ENCODE results near the gene SERHL2. TPM values are rescaled to one million over a fixed set of nuclear protein-coding genes. Genes with fewer than 3 reads are reported as not detected.

The SERHL2 gene
- polyA plus RNA-seq, 1 donor from 2014 or later, result 0.99 TPM

DNA sequence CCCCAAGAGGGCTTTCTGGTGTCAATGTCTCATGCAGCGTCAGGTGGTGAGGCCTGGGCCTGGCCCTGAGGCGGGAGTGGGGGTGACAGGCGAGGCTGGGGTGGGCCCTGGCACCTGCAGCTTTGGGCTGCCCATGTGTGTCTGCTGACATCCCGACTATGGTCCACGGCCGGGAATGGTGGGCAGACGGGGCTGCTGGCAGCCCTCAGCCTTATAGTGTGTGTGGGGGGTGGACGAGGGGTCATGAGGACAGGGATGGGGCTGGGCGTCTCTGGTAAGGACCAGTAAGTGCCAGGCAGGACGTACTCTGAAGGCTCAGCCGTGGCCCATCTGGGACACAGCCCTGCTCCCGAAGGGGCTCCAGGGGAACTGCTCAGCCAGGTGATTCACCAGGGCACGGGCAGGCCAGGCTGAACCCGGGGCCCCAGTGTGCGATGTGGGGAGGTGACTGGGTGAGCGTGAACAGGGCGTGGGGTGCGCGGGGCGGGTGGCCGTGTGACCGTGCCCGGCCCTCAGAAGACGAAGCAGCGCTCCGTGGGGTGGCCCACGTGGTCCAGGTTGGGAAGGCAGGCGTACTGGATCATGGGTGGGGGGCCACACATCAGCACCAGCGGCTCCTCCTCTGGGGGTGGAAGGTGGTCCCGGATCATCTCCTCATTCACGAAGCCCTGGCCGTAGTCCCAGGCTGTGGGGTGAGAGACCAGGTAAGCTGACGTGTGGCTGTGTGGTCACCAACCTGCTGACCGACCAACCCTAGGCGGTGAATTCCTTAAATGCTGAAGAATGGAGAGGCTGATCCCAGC lies 65.7 kb downstream of the SERHL2 start:
- Histone ChIP-seq H3K9me2 (ENCODE audit: insufficient read depth, low read length) (no peaks in the 10 kb centered on the region), H3K9me3 (ENCODE audit: low read length) (no peaks in the 10 kb centered on the region), H3K27me3 (ENCODE audit: insufficient read depth, low read depth, low read length) (no peaks in the 10 kb centered on the region), H2AFZ (ENCODE audit: low read depth, low read length) (no peak overlapping the region), H4K20me1 (ENCODE audit: insufficient read depth) (no peaks in the 10 kb centered on the region), H3F3A (ENCODE audit: insufficient read depth, low read length, poor library complexity, severe bottlenecking) (peaks cover 4% of the 10 kb centered on the region), H3K36me3 (ENCODE audit: insufficient read depth, low read length) (no peaks in the 10 kb centered on the region), H3K79me2 (replicated peaks; ENCODE audit: insufficient read depth, low read length) (no peaks in the 10 kb centered on the region), H3K9ac (ENCODE audit: low read length) (no peak overlapping the region), H3K27ac (ENCODE audit: low read length) (no peak overlapping the region), H3K4me3 (ENCODE audit: low read length) (no peak overlapping the region), H3K4me2 (ENCODE audit: low read length) (no peak overlapping the region)
- TF ChIP-seq TAF1 (IDR thresholded peaks at IDR 0.05; ENCODE audit: low read depth) (no peak), RAD21 (conservative IDR thresholded peaks at IDR 0.05) (no peak), EP300 (conservative IDR thresholded peaks at IDR 0.05; ENCODE audit: poor library complexity, severe bottlenecking) (no peak), POLR2AphosphoS5 (IDR thresholded peaks at IDR 0.05) (no peak), EZH2 (IDR thresholded peaks at IDR 0.05; ENCODE audit: borderline replicate concordance, insufficient read depth, low read length, poor library complexity, severe bottlenecking) (no peak), SMC3 (conservative IDR thresholded peaks at IDR 0.05; ENCODE audit: poor library complexity) (no peak)
- TF ChIP-seq, protein P1, sequence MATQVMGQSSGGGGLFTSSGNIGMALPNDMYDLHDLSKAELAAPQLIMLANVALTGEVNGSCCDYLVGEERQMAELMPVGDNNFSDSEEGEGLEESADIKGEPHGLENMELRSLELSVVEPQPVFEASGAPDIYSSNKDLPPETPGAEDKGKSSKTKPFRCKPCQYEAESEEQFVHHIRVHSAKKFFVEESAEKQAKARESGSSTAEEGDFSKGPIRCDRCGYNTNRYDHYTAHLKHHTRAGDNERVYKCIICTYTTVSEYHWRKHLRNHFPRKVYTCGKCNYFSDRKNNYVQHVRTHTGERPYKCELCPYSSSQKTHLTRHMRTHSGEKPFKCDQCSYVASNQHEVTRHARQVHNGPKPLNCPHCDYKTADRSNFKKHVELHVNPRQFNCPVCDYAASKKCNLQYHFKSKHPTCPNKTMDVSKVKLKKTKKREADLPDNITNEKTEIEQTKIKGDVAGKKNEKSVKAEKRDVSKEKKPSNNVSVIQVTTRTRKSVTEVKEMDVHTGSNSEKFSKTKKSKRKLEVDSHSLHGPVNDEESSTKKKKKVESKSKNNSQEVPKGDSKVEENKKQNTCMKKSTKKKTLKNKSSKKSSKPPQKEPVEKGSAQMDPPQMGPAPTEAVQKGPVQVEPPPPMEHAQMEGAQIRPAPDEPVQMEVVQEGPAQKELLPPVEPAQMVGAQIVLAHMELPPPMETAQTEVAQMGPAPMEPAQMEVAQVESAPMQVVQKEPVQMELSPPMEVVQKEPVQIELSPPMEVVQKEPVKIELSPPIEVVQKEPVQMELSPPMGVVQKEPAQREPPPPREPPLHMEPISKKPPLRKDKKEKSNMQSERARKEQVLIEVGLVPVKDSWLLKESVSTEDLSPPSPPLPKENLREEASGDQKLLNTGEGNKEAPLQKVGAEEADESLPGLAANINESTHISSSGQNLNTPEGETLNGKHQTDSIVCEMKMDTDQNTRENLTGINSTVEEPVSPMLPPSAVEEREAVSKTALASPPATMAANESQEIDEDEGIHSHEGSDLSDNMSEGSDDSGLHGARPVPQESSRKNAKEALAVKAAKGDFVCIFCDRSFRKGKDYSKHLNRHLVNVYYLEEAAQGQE (IDR thresholded peaks at IDR 0.05; ENCODE audit: borderline replicate concordance), result no peak
- TF ChIP-seq, protein P2, sequence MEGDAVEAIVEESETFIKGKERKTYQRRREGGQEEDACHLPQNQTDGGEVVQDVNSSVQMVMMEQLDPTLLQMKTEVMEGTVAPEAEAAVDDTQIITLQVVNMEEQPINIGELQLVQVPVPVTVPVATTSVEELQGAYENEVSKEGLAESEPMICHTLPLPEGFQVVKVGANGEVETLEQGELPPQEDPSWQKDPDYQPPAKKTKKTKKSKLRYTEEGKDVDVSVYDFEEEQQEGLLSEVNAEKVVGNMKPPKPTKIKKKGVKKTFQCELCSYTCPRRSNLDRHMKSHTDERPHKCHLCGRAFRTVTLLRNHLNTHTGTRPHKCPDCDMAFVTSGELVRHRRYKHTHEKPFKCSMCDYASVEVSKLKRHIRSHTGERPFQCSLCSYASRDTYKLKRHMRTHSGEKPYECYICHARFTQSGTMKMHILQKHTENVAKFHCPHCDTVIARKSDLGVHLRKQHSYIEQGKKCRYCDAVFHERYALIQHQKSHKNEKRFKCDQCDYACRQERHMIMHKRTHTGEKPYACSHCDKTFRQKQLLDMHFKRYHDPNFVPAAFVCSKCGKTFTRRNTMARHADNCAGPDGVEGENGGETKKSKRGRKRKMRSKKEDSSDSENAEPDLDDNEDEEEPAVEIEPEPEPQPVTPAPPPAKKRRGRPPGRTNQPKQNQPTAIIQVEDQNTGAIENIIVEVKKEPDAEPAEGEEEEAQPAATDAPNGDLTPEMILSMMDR (IDR thresholded peaks at IDR 0.05; ENCODE audit: poor library complexity, severe bottlenecking), result no peak

DNA sequence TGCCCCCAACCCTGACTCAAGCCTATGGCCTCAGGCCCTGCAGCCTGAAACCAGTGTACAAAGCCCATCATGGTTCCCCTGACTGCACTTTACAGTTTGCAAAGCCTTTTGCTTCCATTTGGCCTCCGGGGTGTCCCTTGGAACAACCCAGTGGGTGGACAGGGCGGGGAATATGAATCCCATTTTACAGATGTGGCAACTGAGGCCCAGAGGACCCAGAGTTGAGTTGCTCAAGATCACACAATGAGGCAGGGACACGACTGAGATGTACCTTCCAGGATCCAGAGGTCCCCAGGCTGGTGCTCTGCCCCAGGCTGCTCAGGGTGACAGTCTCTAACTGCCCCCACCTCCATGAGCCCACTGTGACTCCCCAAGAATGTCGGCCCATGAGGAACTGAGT lies 66.3 kb downstream of the SERHL2 start:
- Histone ChIP-seq H3K27ac (ENCODE audit: low read length) (no peak overlapping the region), H3K4me2 (ENCODE audit: low read length) (no peak overlapping the region)
- no peak for TF ChIP-seq MXI1 (conservative IDR thresholded peaks at IDR 0.05; ENCODE audit: poor library complexity, severe bottlenecking)
- no peak for TF ChIP-seq SMC3 (conservative IDR thresholded peaks at IDR 0.05; ENCODE audit: poor library complexity)
- TF ChIP-seq, protein P1 (IDR thresholded peaks at IDR 0.05; ENCODE audit: borderline replicate concordance), result no peak
- TF ChIP-seq POLR2AphosphoS5 (IDR thresholded peaks at IDR 0.05), result no peak
- no peak for TF ChIP-seq EP300 (conservative IDR thresholded peaks at IDR 0.05; ENCODE audit: poor library complexity, severe bottlenecking)
- TF ChIP-seq EZH2 (IDR thresholded peaks at IDR 0.05; ENCODE audit: borderline replicate concordance, insufficient read depth, low read length, poor library complexity, severe bottlenecking), result no peak
- no peak for TF ChIP-seq TAF1 (IDR thresholded peaks at IDR 0.05; ENCODE audit: low read depth)
- TF ChIP-seq, protein P2 (IDR thresholded peaks at IDR 0.05; ENCODE audit: poor library complexity, severe bottlenecking), result no peak
- no peak for TF ChIP-seq RAD21 (conservative IDR thresholded peaks at IDR 0.05)

More for the DNA sequence above, 66.3 kb downstream of the SERHL2 start:
- Histone ChIP-seq H3F3A (ENCODE audit: insufficient read depth, low read length, poor library complexity, severe bottlenecking) (peaks cover 4% of the 10 kb centered on the region), H3K9me3 (ENCODE audit: low read length) (no peaks in the 10 kb centered on the region), H3K4me3 (ENCODE audit: low read length) (no peak overlapping the region), H3K9ac (ENCODE audit: low read length) (no peak overlapping the region), H3K79me2 (replicated peaks; ENCODE audit: insufficient read depth, low read length) (no peaks in the 10 kb centered on the region), H3K36me3 (ENCODE audit: insufficient read depth, low read length) (no peaks in the 10 kb centered on the region), H3K27me3 (ENCODE audit: insufficient read depth, low read depth, low read length) (no peaks in the 10 kb centered on the region), H2AFZ (ENCODE audit: low read depth, low read length) (no peak overlapping the region), H3K9me2 (ENCODE audit: insufficient read depth, low read length) (no peaks in the 10 kb centered on the region), H4K20me1 (ENCODE audit: insufficient read depth) (no peaks in the 10 kb centered on the region)
